HG02610 (cell line): ENCODE data around the gene FEM1A.
"Not testable (repeated sequence)": the region's sequence is repeated elsewhere in the genome, so short reads cannot be mapped to it uniquely, and the experiment has no call there.

Experiments used
- ATAC-seq: cut with Tn5 transposase; IDR thresholded peaks from one replicate; pipeline ENCODE4 v1.9.1; 2021; ENCODE audit warnings: mild to moderate bottlenecking, moderate library complexity; ENCODE audit not compliant: unreplicated experiment

The FEM1A gene

GRCh38 chr19:4773047-4773640 lies 18.4 kb upstream of the FEM1A start:
- no peak for ATAC-seq

GRCh38 chr19:4774136-4774535 lies 17.4 kb upstream of the FEM1A start:
- ATAC-seq = no peak

GRCh38 chr19:4775627-4776152 lies 15.8 kb upstream of the FEM1A start:
- no peak for ATAC-seq

- no peak for ATAC-seq
Observed at GRCh38 chr19:4776436-4777211, 14.9 kb upstream of the FEM1A start.

GRCh38 chr19:4778124-4778523 lies 13.4 kb upstream of the FEM1A start:
- not testable (repeated sequence) for ATAC-seq

GRCh38 chr19:4780860-4781259 lies 10.7 kb upstream of the FEM1A start:
- no peak for ATAC-seq

GRCh38 chr19:4781801-4782200 lies 9.7 kb upstream of the FEM1A start:
- ATAC-seq = no peak

- not testable (repeated sequence) for ATAC-seq
Observed at GRCh38 chr19:4786412-4787016, 5.0 kb upstream of the FEM1A start.

GRCh38 chr19:4792019-4792865 lies 708 bp downstream of the FEM1A start:
- ATAC-seq = not testable (repeated sequence)

- ATAC-seq = not testable (repeated sequence)
Observed at GRCh38 chr19:4792866-4793195, 1.3 kb downstream of the FEM1A start.

GRCh38 chr19:4793278-4793677 lies 1.7 kb downstream of the FEM1A start:
- ATAC-seq = not testable (repeated sequence)

- ATAC-seq = no peak
Observed at GRCh38 chr19:4794971-4795370, 3.4 kb downstream of the FEM1A start.

GRCh38 chr19:4795400-4795799 lies 3.9 kb downstream of the FEM1A start:
- no peak for ATAC-seq

- ATAC-seq = no peak
Observed at GRCh38 chr19:4800591-4801081, 9.1 kb downstream of the FEM1A start.

- ATAC-seq = no peak
Observed at GRCh38 chr19:4801085-4801619, 9.6 kb downstream of the FEM1A start.

- ATAC-seq = no peak
Observed at GRCh38 chr19:4802711-4803110, 11.2 kb downstream of the FEM1A start.

GRCh38 chr19:4803736-4804695 lies 12.5 kb downstream of the FEM1A start:
- no peak for ATAC-seq

GRCh38 chr19:4805140-4805539 lies 13.6 kb downstream of the FEM1A start:
- not testable (repeated sequence) for ATAC-seq

GRCh38 chr19:4806384-4806783 lies 14.8 kb downstream of the FEM1A start:
- ATAC-seq = no peak
